ENCODE results near the gene NKAIN2. TPM values are rescaled to one million over a fixed set of nuclear protein-coding genes. Genes with fewer than 3 reads are reported as not detected.
A peak's percentile ranks its signal among the peaks of the same experiment; 100 is the strongest.
"Not testable (repeated sequence)": the region's sequence is repeated elsewhere in the genome, so short reads cannot be mapped to it uniquely, and the experiment has no call there.

NKAIN2 gene
- total RNA-seq, 1 experiment from 2014 or later, result not detected

- no peak overlapping the region for H3K4me3 Mint-ChIP-seq (ENCODE audit: low read depth, unreplicated experiment)
- CTCF ChIA-PET, result interaction anchor here (0.6 kb wide), 1 partner anchor 1674 kb away, joined by 3 read pairs; no protein-coding TSS in a partner anchor
- H3K4me1 Mint-ChIP-seq (ENCODE audit: low read depth, unreplicated experiment), result no peaks in the 10 kb centered on the region
- DNase-seq, result no peak
- intact Hi-C loops (cut with micrococcal nuclease; ENCODE audit: unreplicated experiment), result no loop called here
- no TSS peak for BruUV-seq (replicated peaks)
- no peaks in the 10 kb centered on the region for H3K36me3 Mint-ChIP-seq (ENCODE audit: insufficient read depth, unreplicated experiment)
- H3K27ac Mint-ChIP-seq (ENCODE audit: unreplicated experiment), result no peak overlapping the region
- H3K27me3 Mint-ChIP-seq (ENCODE audit: unreplicated experiment), result no peaks in the 10 kb centered on the region
- no peaks in the 10 kb centered on the region for H3K9me3 Mint-ChIP-seq (ENCODE audit: low read depth, unreplicated experiment)
- TF ChIP-seq, protein P1, sequence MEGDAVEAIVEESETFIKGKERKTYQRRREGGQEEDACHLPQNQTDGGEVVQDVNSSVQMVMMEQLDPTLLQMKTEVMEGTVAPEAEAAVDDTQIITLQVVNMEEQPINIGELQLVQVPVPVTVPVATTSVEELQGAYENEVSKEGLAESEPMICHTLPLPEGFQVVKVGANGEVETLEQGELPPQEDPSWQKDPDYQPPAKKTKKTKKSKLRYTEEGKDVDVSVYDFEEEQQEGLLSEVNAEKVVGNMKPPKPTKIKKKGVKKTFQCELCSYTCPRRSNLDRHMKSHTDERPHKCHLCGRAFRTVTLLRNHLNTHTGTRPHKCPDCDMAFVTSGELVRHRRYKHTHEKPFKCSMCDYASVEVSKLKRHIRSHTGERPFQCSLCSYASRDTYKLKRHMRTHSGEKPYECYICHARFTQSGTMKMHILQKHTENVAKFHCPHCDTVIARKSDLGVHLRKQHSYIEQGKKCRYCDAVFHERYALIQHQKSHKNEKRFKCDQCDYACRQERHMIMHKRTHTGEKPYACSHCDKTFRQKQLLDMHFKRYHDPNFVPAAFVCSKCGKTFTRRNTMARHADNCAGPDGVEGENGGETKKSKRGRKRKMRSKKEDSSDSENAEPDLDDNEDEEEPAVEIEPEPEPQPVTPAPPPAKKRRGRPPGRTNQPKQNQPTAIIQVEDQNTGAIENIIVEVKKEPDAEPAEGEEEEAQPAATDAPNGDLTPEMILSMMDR (IDR thresholded peaks at IDR 0.05; ENCODE audit: unreplicated experiment), result no peak
Observed at GRCh38 chr6:124294574-124295200, 491.0 kb downstream of the NKAIN2 start.

- intact Hi-C loops (cut with micrococcal nuclease; ENCODE audit: unreplicated experiment), result no loop called here
- no peaks in the 10 kb centered on the region for H3K36me3 Mint-ChIP-seq (ENCODE audit: insufficient read depth, unreplicated experiment)
- no peaks in the 10 kb centered on the region for H3K27me3 Mint-ChIP-seq (ENCODE audit: unreplicated experiment)
- BruUV-seq (replicated peaks), result no TSS peak
- H3K9me3 Mint-ChIP-seq (ENCODE audit: low read depth, unreplicated experiment), result no peaks in the 10 kb centered on the region
- TF ChIP-seq, protein P1 (IDR thresholded peaks at IDR 0.05; ENCODE audit: unreplicated experiment), result no peak
- peak overlapping the region; percentile 60 for H3K4me3 Mint-ChIP-seq (ENCODE audit: low read depth, unreplicated experiment)
- H3K27ac Mint-ChIP-seq (ENCODE audit: unreplicated experiment), result peak overlapping the region; percentile 47
- DNase-seq, result peak; percentile 2
- CTCF ChIA-PET, result no interaction called here
- H3K4me1 Mint-ChIP-seq (ENCODE audit: low read depth, unreplicated experiment), result no peaks in the 10 kb centered on the region
Observed at GRCh38 chr6:124297507-124297906, 493.8 kb downstream of the NKAIN2 start.

GRCh38 chr6:124298730-124299129, 495.1 kb downstream of the NKAIN2 start:
- Mint-ChIP-seq H3K9me3 (ENCODE audit: low read depth, unreplicated experiment) (no peaks in the 10 kb centered on the region), H3K4me3 (ENCODE audit: low read depth, unreplicated experiment) (no peak overlapping the region), H3K27ac (ENCODE audit: unreplicated experiment) (no peak overlapping the region), H3K27me3 (ENCODE audit: unreplicated experiment) (no peaks in the 10 kb centered on the region), H3K36me3 (ENCODE audit: insufficient read depth, unreplicated experiment) (no peaks in the 10 kb centered on the region), H3K4me1 (ENCODE audit: low read depth, unreplicated experiment) (no peaks in the 10 kb centered on the region)
- no TSS peak for BruUV-seq (replicated peaks)
- TF ChIP-seq, protein P1 (IDR thresholded peaks at IDR 0.05; ENCODE audit: unreplicated experiment), result no peak
- no peak for DNase-seq
- CTCF ChIA-PET, result no interaction called here
- intact Hi-C loops (cut with micrococcal nuclease; ENCODE audit: unreplicated experiment), result no loop called here

DNA sequence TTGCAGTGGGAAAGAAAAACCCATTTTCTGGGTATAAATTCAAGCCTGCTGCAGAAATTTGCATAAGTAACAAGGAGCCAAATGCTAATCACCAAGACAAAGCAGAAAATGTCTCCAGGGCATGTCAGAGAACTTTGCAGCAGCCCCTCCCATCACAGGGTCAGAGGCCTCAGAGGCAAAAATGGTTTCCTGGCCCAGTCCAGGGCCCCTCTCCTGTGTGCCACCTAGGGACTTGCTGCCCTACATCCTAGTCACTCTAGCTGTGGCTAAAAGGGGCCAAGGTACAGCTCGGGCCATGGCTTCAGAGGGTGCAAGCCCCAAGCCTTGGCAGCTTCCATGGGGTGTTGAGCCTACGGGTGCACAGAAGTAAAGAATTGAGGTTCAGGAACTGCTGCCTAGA, 497.2 kb downstream of the NKAIN2 start:
- H3K4me1 Mint-ChIP-seq (ENCODE audit: low read depth, unreplicated experiment); H3K4me3 Mint-ChIP-seq (ENCODE audit: low read depth, unreplicated experiment); DNase-seq; BruUV-seq (replicated peaks); H3K9me3 Mint-ChIP-seq (ENCODE audit: low read depth, unreplicated experiment); intact Hi-C loops (cut with micrococcal nuclease; ENCODE audit: unreplicated experiment); H3K36me3 Mint-ChIP-seq (ENCODE audit: insufficient read depth, unreplicated experiment); H3K27ac Mint-ChIP-seq (ENCODE audit: unreplicated experiment); CTCF ChIA-PET; H3K27me3 Mint-ChIP-seq (ENCODE audit: unreplicated experiment): not testable (repeated sequence)

DNA sequence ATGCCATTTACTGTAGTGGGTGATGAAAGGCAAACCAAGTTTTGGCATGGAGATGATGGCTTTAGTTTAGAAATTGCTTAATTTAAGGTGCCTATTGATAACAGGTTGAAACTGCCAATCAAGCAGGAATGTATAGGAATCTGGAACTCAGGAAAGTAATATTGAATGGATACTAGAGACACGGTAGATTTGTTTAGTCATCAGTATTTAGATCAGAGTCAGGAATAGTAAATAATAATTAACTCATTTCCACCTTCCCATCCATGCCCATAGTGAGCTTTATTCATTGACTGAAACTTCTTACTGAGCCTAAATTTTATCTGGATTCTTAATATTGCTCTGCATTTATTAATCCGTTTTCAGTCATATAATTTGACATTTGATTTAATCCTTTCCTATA, 500.3 kb downstream of the NKAIN2 start:
- no peak for DNase-seq
- BruUV-seq (replicated peaks), result no TSS peak
- no peaks in the 10 kb centered on the region for H3K4me1 Mint-ChIP-seq (ENCODE audit: low read depth, unreplicated experiment)
- peaks cover 5% of the 10 kb centered on the region for H3K36me3 Mint-ChIP-seq (ENCODE audit: insufficient read depth, unreplicated experiment)
- H3K27ac Mint-ChIP-seq (ENCODE audit: unreplicated experiment), result no peak overlapping the region
- no peak overlapping the region for H3K4me3 Mint-ChIP-seq (ENCODE audit: low read depth, unreplicated experiment)
- TF ChIP-seq, protein P1 (IDR thresholded peaks at IDR 0.05; ENCODE audit: unreplicated experiment), result no peak
- CTCF ChIA-PET, result no interaction called here
- no peaks in the 10 kb centered on the region for H3K27me3 Mint-ChIP-seq (ENCODE audit: unreplicated experiment)
- no peaks in the 10 kb centered on the region for H3K9me3 Mint-ChIP-seq (ENCODE audit: low read depth, unreplicated experiment)
- intact Hi-C loops (cut with micrococcal nuclease; ENCODE audit: unreplicated experiment), result no loop called here

All from Calu3 (cell line).